Spleen (tissue), 11 donors: ENCODE data around the gene ADGRA1. TPM values are rescaled to one million over a fixed set of nuclear protein-coding genes. Genes with fewer than 3 reads are reported as not detected.
A peak's percentile ranks its signal among the peaks of the same experiment; 100 is the strongest.

Experiments used
- DNase-seq: peaks from one replicate; pipeline ENCODE4 v3.0.0-alpha.2; 2020
- H3K27ac ChIP-seq, 8 donors: fragments of 200-600 bp; sonication (generic) in 7 of 8; 1 replicate in 4 of 8; 2 replicates in 4 of 8; pipeline versions ENCODE4 v1.5.0 to v1.8.0; 2016 to 2021; ENCODE audit warnings: inconsistent platforms in 4 of 8, mild to moderate bottlenecking in 4 of 8, moderate library complexity in 1 of 8
- H3K27me3 ChIP-seq, 7 donors: fragments of 200-600 bp; sonication (generic) in 6 of 7; replicated peaks in 1 of 7; 1 replicate in 4 of 7; 2 replicates in 3 of 7; pipeline versions ENCODE4 v1.5.0 to v1.8.0; 2016 to 2021; ENCODE audit warnings: inconsistent platforms in 3 of 7, mild to moderate bottlenecking in 1 of 7
- H3K36me3 ChIP-seq, 6 donors: fragments of 200-600 bp; sonication (generic) in 5 of 6; 1 replicate in 4 of 6; 2 replicates in 2 of 6; pipeline versions ENCODE4 v1.5.0 to v1.8.0; 2016 to 2021; ENCODE audit warnings: inconsistent platforms in 2 of 6
- H3K4me1 ChIP-seq, 6 donors: fragments of 200-600 bp; sonication (generic) in 5 of 6; 1 replicate in 3 of 6; 2 replicates in 3 of 6; pipeline versions ENCODE4 v1.5.0 to v1.8.0; 2016 to 2021; ENCODE audit warnings: inconsistent platforms in 3 of 6
- H3K4me3 ChIP-seq, 8 donors: fragments of 200-600 bp; sonication (generic) in 7 of 8; 1 replicate in 4 of 8; 2 replicates in 4 of 8; pipeline versions ENCODE4 v1.5.0 to v1.8.0; 2016 to 2021; ENCODE audit warnings: inconsistent platforms in 4 of 8, mild to moderate bottlenecking in 4 of 8, moderate library complexity in 2 of 8
- H3K9me3 ChIP-seq, 8 donors: fragments of 200-600 bp; sonication (generic) in 7 of 8; 1 replicate in 4 of 8; 2 replicates in 4 of 8; pipeline versions ENCODE4 v1.5.0 to v1.8.0; 2016 to 2021; ENCODE audit warnings: inconsistent platforms in 4 of 8
- CTCF ChIP-seq, 11 experiments: fragments of 200-600 bp in 7 of 11; fragments of 450-650 bp in 4 of 11; sonication (generic) in 4 of 11; IDR thresholded peaks in 8 of 11; conservative IDR thresholded peaks in 3 of 11; 1 replicate in 7 of 11; 2 replicates in 4 of 11; pipeline versions ENCODE4 v1.4.0 to v1.8.0; 2016 to 2021; ENCODE audit warnings: antibody characterized with exemption in 11 of 11, inconsistent platforms in 4 of 11, mild to moderate bottlenecking in 1 of 11
- POLR2A ChIP-seq, 3 donors: fragments of 450-650 bp; IDR thresholded peaks; one replicate each; pipeline ENCODE4 v1.5.1; 2017; ENCODE audit warnings: antibody characterized with exemption in 3 of 3, mild to moderate bottlenecking in 1 of 3
- POLR2AphosphoS5 ChIP-seq, 3 donors: sonication (generic); formaldehyde crosslinking; IDR thresholded peaks; one replicate each; pipeline ENCODE4 v1.5.1; 2017; ENCODE audit warnings: antibody characterized with exemption in 3 of 3
- WGBS, 5 donors: extraction: QIAGEN DNeasy Blood & Tissue Kit in 3 of 5; methylation state at CpG; one replicate each; pipeline versions ENCODE4 v1.1.5 to v1.1.7; 2013 to 2018; 5-methylcytosine and 5-hydroxymethylcytosine counted together
- intact Hi-C: fragments of 100-400 bp; cut with DNase I; formaldehyde crosslinking; loops from one replicate; pipeline ENCODE4 v1.15.0; 2023; ENCODE audit warnings: low total_unique reads
- polyA plus RNA-seq, 3 donors: library from polyadenylated mRNA; stranded (reverse); fragments of 200-250 nt; gene quantifications; one replicate each; pipeline ENCODE4 v1.2.1, GENCODE V29; 2013
- total RNA-seq, 7 donors: library from RNA; depleted of rRNA in 3 of 7; stranded (reverse); fragments of >200 nt in 3 of 7; fragmentation: NEBNext Ultra II Directional in 4 of 7; extraction: Animal tissue kit (Norgen Biotek cat#: 25700) in 4 of 7; gene quantifications; one replicate each; pipeline versions ENCODE4 v1.1.0 to v1.2.1, GENCODE V29; 2016 to 2021
- donor health status: healthy with polysubstance abuse.
- donor health status: DM: no; HTN: no; CAD: no; lungs with moderate emphysema.
- donor health status: DM: no; HTN: no; CAD: no.
- donor health status: Bipolar disorder and iron deficiency.
- donor health status: healthy.
- donor health status: DM: no; HTN: no; CAD: no.
- donor health status: DM: yes; HTN: yes; CAD: no.

The ADGRA1 gene
- total and polyA plus RNA-seq, 10 donors, result 0.02 to 0.34 (median 0.19) TPM; not detected in 6

- Histone ChIP-seq H3K9me3 (no peaks in the 10 kb centered on the region), H3K4me3 (no peak overlapping the region), H3K27me3 (peaks cover 0 to 59% (median 42%) of the 10 kb centered on the region in 7 donors), H3K27ac (no peak overlapping the region), H3K4me1 (peaks cover 0 to 23% (median 14%) of the 10 kb centered on the region in 6 donors), H3K36me3 (no peaks in the 10 kb centered on the region)
- no peak for DNase-seq
- intact Hi-C loops, result no loop called here
- TF ChIP-seq CTCF (IDR thresholded peaks at IDR 0.05 in 8 of 11, conservative IDR thresholded peaks at IDR 0.05 in 3 of 11) (no peak), POLR2A (IDR thresholded peaks at IDR 0.05) (no peak), POLR2AphosphoS5 (IDR thresholded peaks at IDR 0.05) (no peak)
- 60 to 76% (median 65%) methylated on average over 7 to 12 of the region's 12 CpGs for WGBS, 5 donors
Measured at GRCh38 chr10:133158437-133158755, 70.7 kb downstream of the ADGRA1 start.

- WGBS, 5 donors, result 51 to 66% (median 63%) methylated on average over 13 to 23 of the region's 23 CpGs
Measured at GRCh38 chr10:133158756-133159610, 71.3 kb downstream of the ADGRA1 start.

DNA sequence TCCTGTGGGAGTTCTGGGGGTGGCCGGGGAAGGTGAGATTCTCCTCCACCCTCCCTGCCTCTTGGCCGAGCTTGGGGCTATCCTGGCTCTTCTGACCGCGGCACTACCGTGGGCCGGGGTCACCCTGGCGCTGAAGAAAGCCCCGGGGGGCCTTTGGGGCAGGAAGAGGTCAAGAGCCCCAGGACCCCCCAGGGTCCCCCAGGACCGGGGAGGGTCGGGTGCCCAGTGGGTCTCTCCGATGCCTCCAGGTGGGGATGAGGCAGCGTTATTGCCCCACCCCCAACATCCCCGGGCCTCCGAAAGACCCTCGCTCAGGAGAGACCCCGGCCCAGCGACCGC is 71.9 kb downstream of the ADGRA1 start:
- H3K9me3 ChIP-seq, result no peaks in the 10 kb centered on the region
- intact Hi-C loops, result no loop called here
- H3K4me3 ChIP-seq, result peak overlapping the region in 3 of 8 donors; percentile 41 to 72 (median 61)
- no peaks in the 10 kb centered on the region for H3K36me3 ChIP-seq
- H3K27me3 ChIP-seq, result peaks cover 0 to 71% (median 42%) of the 10 kb centered on the region in 7 donors
- no peak overlapping the region for H3K27ac ChIP-seq
- TF ChIP-seq POLR2AphosphoS5 (IDR thresholded peaks at IDR 0.05) (no peak), POLR2A (IDR thresholded peaks at IDR 0.05) (no peak)
- 3 to 16% (median 14%) methylated on average over 6 to 18 of the region's 18 CpGs; no CpG with 5 or more reads in 1 of the 5 donors for WGBS, 5 donors
- H3K4me1 ChIP-seq, result peaks cover 0 to 23% (median 14%) of the 10 kb centered on the region in 6 donors
- DNase-seq, result no peak

More at GRCh38 chr10:133158756-133159610, 71.3 kb downstream of the ADGRA1 start:
- peaks cover 0 to 65% (median 42%) of the 10 kb centered on the region in 7 donors for H3K27me3 ChIP-seq
- TF ChIP-seq CTCF (IDR thresholded peaks at IDR 0.05 in 8 of 11, conservative IDR thresholded peaks at IDR 0.05 in 3 of 11), result no peak
- TF ChIP-seq POLR2AphosphoS5 (IDR thresholded peaks at IDR 0.05), result no peak
- no peak for TF ChIP-seq POLR2A (IDR thresholded peaks at IDR 0.05)
- intact Hi-C loops, result no loop called here
- peak overlapping the region in 1 of 8 donors; percentile 72 for H3K4me3 ChIP-seq
- no peak overlapping the region for H3K27ac ChIP-seq
- peaks cover 0 to 23% (median 14%) of the 10 kb centered on the region in 6 donors for H3K4me1 ChIP-seq
- peak; percentile 75 for DNase-seq
- H3K9me3 ChIP-seq, result no peaks in the 10 kb centered on the region
- H3K36me3 ChIP-seq, result no peaks in the 10 kb centered on the region

- Histone ChIP-seq H3K4me1 (peaks cover 0 to 23% (median 14%) of the 10 kb centered on the region in 6 donors), H3K9me3 (no peaks in the 10 kb centered on the region), H3K27me3 (peaks cover 0 to 77% (median 42%) of the 10 kb centered on the region in 7 donors), H3K4me3 (peak within 1 kb of the TSS; percentile 27 to 72 (median 43)), H3K27ac (no peak within 1 kb of the TSS), H3K36me3 (no peaks in the 10 kb centered on the region)
- no peak for TF ChIP-seq POLR2A (IDR thresholded peaks at IDR 0.05)
- TF ChIP-seq CTCF (IDR thresholded peaks at IDR 0.05 in 8 of 11, conservative IDR thresholded peaks at IDR 0.05 in 3 of 11), result no peak
- intact Hi-C loops, result no loop called here
- 1 to 2% (median 1%) methylated on average over 14 to 108 of the region's 108 CpGs for WGBS, 5 donors
- peak; percentile 74 for DNase-seq
Measured at GRCh38 chr10:133159950-133160825, 72.5 kb downstream of the ADGRA1 start, which contains the start of gene KNDC1. KNDC1 (plus strand) TSS chr10:133160219; CDS start chr10:133160468, 249 bp downstream.
